ENCODE measurements around the gene BMPER.

The BMPER gene

GRCh38 chr7:34093276-34093675, 187.9 kb downstream of the BMPER start:
- no peak for DNase-seq (ENCODE audit: low read depth)

- peak; percentile 93 for DNase-seq (ENCODE audit: low read depth)
Observed at GRCh38 chr7:34096198-34096651, 190.9 kb downstream of the BMPER start.

GRCh38 chr7:34096777-34097176, 191.4 kb downstream of the BMPER start:
- DNase-seq (ENCODE audit: low read depth): no peak

GRCh38 chr7:34100661-34101060, 195.3 kb downstream of the BMPER start:
- DNase-seq (ENCODE audit: low read depth): no peak

GRCh38 chr7:34104115-34104514, 198.8 kb downstream of the BMPER start:
- no peak for DNase-seq (ENCODE audit: low read depth)

- no peak for DNase-seq (ENCODE audit: low read depth)
Observed at GRCh38 chr7:34104992-34105391, 199.7 kb downstream of the BMPER start.

- peak; percentile 38 for DNase-seq (ENCODE audit: low read depth)
Observed at GRCh38 chr7:34107276-34107675, 201.9 kb downstream of the BMPER start.

GRCh38 chr7:34108165-34108564, 202.8 kb downstream of the BMPER start:
- DNase-seq (ENCODE audit: low read depth): no peak

- DNase-seq (ENCODE audit: low read depth): no peak
Observed at GRCh38 chr7:34109936-34110780, 204.8 kb downstream of the BMPER start.

GRCh38 chr7:34111031-34111430, 205.7 kb downstream of the BMPER start:
- DNase-seq (ENCODE audit: low read depth): no peak

GRCh38 chr7:34115503-34115902, 210.2 kb downstream of the BMPER start:
- no peak for DNase-seq (ENCODE audit: low read depth)

GRCh38 chr7:34117573-34117972, 212.2 kb downstream of the BMPER start:
- DNase-seq (ENCODE audit: low read depth): no peak

- DNase-seq (ENCODE audit: low read depth): no peak
Observed at GRCh38 chr7:34121366-34121765, 216.0 kb downstream of the BMPER start.

GRCh38 chr7:34123316-34123715, 218.0 kb downstream of the BMPER start:
- no peak for DNase-seq (ENCODE audit: low read depth)

GRCh38 chr7:34124765-34125164, 219.4 kb downstream of the BMPER start:
- DNase-seq (ENCODE audit: low read depth): no peak

GRCh38 chr7:34128762-34129161, 223.4 kb downstream of the BMPER start:
- DNase-seq (ENCODE audit: low read depth): peak; percentile 13

- DNase-seq (ENCODE audit: low read depth): no peak
Observed at GRCh38 chr7:34130558-34131295, 225.4 kb downstream of the BMPER start.

GRCh38 chr7:34131371-34131770, 226.0 kb downstream of the BMPER start:
- no peak for DNase-seq (ENCODE audit: low read depth)

- DNase-seq (ENCODE audit: low read depth): peak; percentile 74
Observed at GRCh38 chr7:34133356-34133982, 228.1 kb downstream of the BMPER start.

GRCh38 chr7:34133983-34134782, 228.8 kb downstream of the BMPER start:
- DNase-seq (ENCODE audit: low read depth): peak; percentile 72

- DNase-seq (ENCODE audit: low read depth): no peak
Observed at GRCh38 chr7:34135924-34136323, 230.6 kb downstream of the BMPER start.

- no peak for DNase-seq (ENCODE audit: low read depth)
Observed at GRCh38 chr7:34136698-34137097, 231.4 kb downstream of the BMPER start.

Data from fibroblast of the conjunctiva (primary cell).